ENCODE data around the gene GNA12.

Gene GNA12

GRCh38 chr7:2838873-2839578 lies 5.1 kb downstream of the GNA12 start:
- TF ChIP-seq, protein P1, sequence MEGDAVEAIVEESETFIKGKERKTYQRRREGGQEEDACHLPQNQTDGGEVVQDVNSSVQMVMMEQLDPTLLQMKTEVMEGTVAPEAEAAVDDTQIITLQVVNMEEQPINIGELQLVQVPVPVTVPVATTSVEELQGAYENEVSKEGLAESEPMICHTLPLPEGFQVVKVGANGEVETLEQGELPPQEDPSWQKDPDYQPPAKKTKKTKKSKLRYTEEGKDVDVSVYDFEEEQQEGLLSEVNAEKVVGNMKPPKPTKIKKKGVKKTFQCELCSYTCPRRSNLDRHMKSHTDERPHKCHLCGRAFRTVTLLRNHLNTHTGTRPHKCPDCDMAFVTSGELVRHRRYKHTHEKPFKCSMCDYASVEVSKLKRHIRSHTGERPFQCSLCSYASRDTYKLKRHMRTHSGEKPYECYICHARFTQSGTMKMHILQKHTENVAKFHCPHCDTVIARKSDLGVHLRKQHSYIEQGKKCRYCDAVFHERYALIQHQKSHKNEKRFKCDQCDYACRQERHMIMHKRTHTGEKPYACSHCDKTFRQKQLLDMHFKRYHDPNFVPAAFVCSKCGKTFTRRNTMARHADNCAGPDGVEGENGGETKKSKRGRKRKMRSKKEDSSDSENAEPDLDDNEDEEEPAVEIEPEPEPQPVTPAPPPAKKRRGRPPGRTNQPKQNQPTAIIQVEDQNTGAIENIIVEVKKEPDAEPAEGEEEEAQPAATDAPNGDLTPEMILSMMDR (IDR thresholded peaks at IDR 0.05; ENCODE audit: low read depth, low read length): no peak
- no peak overlapping the region for H3K4me3 ChIP-seq (ENCODE audit: low read depth, low read length)

DNA sequence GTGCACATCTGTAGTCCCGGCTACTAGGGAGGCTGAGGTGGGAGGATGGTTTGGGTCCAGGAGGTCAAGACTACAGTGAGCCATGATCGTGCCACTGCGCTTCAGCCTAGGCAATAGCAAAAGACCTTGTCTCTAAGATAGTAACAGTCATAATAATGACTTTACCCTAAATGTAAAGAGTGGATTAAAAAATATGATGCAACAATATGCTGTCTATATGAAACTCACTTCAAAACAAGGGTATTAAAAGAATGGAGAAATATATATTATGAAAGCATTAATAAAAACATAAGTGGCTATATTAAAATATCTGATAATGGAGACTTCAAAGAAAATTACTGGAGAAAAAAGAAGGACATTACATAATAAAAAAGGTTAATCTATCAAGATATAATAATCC lies 5.7 kb downstream of the GNA12 start:
- TF ChIP-seq, protein P1 (IDR thresholded peaks at IDR 0.05; ENCODE audit: low read depth, low read length): no peak
- no peak overlapping the region for H3K4me3 ChIP-seq (ENCODE audit: low read depth, low read length)

GRCh38 chr7:2837496-2837895 lies 6.6 kb downstream of the GNA12 start:
- TF ChIP-seq, protein P1 (IDR thresholded peaks at IDR 0.05; ENCODE audit: low read depth, low read length): no peak
- no peak overlapping the region for H3K4me3 ChIP-seq (ENCODE audit: low read depth, low read length)

GRCh38 chr7:2834748-2835441 lies 9.2 kb downstream of the GNA12 start:
- H3K4me3 ChIP-seq (ENCODE audit: low read depth, low read length): no peak overlapping the region
- TF ChIP-seq, protein P1 (IDR thresholded peaks at IDR 0.05; ENCODE audit: low read depth, low read length): no peak

DNA sequence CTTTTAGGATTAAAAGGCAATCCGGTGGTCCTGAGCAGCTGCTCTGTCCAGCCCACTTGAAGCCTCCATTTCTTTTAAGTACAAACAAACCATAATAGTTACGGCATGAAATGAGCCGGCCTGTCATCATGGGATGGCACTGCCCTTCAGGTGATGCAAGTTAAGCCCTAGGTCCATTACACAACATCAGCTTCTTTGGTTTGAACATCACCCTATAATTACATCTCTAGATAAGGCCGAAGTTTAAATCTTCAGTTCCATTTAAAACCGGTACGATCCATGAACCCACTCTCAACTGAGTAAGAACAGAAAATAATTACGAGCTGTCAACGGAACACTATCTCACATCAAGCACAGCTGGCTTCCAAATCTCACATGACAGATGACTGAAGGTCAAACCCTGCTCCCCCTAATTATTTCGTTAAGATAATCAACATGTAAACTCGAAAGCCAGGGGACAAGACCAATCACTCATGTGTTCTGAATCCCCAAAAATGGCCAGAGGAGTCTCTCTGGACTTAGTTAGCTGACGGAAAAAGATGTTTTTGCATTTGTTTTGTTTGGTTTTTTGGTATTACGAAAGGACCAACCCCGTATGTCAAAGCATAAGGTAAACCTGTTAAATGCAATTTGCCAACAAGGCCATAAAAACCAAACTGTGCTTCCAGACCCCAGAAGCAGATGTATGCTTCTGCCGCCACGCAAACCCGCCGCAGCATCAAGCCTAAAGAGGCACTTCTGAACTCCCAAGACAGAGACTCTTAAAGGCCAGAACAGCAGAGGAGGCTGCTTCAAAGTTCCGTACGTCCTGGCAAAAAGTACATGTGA lies 10.8 kb downstream of the GNA12 start:
- TF ChIP-seq, protein P1 (IDR thresholded peaks at IDR 0.05; ENCODE audit: low read depth, low read length): no peak
- H3K4me3 ChIP-seq (ENCODE audit: low read depth, low read length): no peak overlapping the region

- no peak overlapping the region for H3K4me3 ChIP-seq (ENCODE audit: low read depth, low read length)
- TF ChIP-seq, protein P1 (IDR thresholded peaks at IDR 0.05; ENCODE audit: low read depth, low read length): no peak
Measured at GRCh38 chr7:2832461-2832860, 11.6 kb downstream of the GNA12 start.
